Endothelial cell of hepatic sinusoid (primary cell): Measurements from ENCODE around the gene MRPL47.
"Not testable (repeated sequence)": the region's sequence is repeated elsewhere in the genome, so short reads cannot be mapped to it uniquely, and the experiment has no call there.

Source experiments
- in situ Hi-C: cut with HindIII; loops from 2 replicates; pipeline ENCODE4 v1.10.0; 2017; ENCODE audit warnings: low sequenced_read_pairs

The MRPL47 gene

DNA sequence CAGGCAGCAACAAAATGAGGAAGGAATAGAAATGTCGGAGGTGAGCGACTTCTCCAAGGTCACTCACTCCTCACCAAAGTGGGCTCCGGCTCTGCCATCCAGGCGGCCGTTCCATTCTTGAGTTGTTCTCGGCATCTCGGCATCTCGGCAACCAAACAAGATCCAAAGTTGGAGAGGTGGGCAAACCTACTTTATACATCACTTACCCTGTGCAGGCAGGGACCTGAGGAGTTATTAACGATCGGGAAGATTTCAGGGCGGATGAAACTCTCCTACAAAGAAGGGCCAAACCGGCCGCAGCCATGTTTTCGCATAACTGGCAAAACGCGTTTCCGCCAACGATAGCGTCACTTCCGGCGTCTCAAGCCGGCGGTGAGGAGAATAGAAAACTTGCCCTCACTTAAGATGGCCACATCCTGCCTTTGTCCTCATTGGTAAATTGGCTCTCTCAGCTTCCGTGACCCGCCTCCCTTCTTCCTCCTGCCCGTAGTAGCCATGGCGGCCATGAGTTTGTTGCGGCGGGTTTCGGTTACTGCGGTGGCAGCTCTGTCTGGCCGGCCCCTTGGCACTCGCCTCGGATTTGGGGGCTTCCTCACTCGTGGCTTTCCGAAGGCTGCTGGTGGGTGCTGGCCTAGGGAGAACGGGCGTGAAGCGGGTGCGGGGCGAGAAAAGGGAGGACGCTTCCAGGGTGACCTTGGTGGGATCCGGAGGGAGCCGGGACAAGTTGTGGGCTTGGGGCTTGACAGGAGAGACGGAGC, at the start of gene MRPL47, which contains the start of gene NDUFB5:
Gene MRPL47, minus strand, starts transcription at position 318 of the 758 bp plus-strand sequence. Its CDS starts 14 bp downstream, at position 304.
Gene NDUFB5, plus strand, starts transcription at position 474 of the 758 bp plus-strand sequence. Its CDS starts 22 bp downstream, at position 496.
- in situ Hi-C loops: no loop called here

DNA sequence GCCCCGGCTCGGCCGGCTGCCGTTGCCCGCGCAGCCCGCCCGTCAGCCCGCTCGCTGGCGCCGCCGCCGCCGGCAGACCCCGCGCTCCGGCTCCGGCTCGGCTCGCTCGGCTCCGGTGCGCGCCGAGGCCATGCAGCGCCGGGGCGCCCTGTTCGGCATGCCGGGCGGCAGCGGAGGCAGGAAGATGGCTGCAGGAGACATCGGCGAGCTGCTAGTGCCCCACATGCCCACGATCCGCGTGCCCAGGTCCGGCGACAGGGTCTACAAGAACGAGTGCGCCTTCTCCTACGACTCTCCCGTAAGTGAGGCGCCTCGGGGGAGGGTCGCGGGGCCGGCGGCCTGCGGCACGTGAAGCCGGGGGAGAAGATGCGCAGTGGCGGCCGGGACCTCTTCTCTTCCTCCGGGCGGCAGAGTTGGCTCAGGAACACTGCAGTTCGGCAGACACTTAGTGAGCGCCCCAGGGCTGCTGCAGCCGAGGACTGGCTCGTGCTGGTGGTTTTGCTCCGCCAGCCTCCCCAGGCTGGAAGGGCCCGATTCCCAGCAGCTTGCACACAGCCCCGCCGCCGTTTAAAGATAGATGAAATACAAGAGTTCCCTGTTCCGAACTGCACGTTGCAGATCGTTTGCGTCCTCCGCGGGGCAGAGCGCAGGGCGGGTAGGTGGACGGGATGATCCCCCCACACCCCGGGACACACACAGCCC, 48.8 kb upstream of the MRPL47 start:
- in situ Hi-C loops: no loop called here

DNA sequence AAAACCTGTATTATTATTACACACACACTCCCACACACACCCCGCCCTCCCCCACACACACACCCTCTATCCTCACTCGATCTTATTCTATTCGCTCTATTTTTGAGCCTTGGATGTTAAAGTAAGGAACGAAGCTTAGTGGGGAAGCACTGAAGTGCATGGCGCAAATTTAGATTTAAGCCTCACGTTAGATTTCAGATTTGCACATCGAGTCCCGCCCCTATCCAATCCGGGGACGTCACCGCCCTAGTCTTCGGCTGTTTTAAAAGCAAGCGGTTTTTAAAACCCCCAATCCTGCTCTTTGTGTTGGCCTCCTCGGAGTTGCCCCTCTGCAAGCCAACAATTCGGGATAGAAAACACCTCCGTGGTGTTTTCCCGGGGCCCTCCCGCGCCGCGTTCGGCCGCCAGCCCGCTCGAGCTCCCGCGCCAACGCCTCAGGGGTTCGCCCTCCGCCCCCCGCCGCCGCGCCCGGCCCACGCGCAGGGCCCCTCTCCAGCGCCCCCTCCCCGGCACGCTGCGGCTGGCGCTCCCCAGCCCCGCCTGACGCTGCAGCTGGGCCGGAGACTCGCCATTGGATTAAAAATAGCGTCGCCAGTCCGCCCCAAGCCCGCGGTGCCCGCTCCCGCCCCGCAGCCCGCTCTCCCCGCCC, 48.1 kb upstream of the MRPL47 start, which contains the start of gene USP13:
Gene USP13, plus strand, starts transcription at position 594 of the 649 bp plus-strand sequence. CDS start 186 bp downstream, outside the sequence.
- in situ Hi-C loops: no loop called here

DNA sequence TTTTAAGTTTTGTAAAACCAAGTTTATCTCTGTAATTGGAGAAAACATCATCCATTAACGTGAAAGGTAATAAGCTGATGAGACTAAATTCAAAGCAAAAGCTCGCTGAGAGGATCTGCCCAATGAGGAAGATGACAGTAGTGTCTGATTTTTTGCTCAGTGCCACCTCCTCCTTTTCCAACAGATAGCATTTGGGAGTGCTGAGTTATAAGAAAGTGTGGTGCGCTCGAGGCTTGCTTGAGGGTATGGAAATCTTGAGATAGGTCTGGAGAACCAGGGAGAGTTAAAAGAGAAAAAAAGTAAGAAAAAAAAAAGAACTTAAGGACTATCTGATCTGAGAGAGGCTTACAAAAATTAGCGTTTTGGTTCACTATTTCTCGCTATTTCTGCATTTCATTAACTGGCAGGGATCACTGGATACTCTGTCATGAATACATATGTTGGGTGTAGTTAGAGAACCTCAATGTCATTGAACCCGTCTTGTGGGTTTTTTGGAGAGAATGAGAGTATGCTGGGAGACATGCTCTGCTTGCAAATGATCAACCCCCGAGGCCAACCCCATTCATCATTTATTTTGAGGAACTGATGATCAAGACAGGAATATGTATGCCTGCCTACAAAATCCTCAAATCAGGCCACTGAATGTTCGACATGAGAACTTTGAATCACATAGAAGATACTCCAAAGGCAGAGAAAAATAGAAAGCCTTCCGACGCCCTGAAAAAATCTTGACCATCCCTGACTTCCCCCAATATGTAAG, 47.4 kb upstream of the MRPL47 start:
- in situ Hi-C loops: no loop called here

DNA sequence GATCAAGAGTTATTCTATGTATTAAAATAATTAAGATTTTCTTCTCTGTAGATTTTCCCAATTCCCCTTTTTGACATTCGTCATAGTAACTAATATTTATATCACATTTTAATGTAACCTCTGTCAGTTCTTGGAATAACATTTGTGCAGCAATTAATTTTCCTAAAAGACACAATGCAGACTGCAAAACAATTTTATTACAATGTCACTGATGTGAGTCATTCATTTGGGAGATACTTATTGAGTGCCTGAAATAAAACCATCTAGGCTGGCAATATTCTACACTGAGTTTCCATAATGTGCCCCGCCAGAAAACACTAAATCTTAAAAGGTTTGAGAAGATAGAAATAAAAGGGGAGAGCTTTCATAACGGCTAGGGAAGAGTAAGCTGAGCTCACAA, 41.7 kb upstream of the MRPL47 start:
- in situ Hi-C loops: no loop called here

DNA sequence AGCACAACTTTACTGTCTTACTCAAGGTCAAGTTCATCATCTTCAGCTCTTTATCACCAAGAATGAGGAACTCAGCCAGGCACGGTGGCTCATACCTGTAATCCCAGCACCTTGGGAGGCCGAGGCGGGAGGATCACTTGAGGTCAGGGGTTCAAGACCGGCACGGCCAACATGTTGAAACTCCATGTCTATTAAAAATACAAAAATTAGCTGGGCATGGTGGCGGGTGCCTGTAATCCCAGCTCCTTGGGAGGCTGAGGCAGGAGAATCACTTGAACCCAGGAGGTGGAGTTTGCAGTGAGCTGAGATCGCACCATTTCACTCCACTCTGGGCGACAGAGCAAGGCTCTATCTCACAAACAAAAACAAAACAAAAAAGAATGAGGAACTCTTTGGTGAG, 39.4 kb upstream of the MRPL47 start:
- in situ Hi-C loops: not testable (repeated sequence)

DNA sequence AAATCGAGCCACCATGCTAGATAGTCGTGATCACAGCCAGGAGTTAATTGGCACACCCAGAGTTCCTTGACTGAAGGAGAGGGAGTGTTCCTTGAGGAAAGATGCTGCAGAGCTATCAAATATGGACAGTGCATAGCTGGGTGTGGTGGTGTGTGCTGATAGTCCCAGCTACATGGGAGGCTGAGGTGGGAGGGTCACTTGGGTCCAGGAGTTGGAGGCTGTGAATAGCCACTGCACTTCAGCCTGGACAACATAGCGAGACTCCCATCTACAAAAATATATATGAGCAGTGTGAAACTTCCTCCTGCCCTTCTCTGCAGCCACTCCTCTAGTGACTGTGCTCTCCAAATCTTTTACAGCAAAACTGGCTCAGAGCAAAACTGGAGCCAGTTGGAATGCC, 38.4 kb upstream of the MRPL47 start:
- in situ Hi-C loops: no loop called here

DNA sequence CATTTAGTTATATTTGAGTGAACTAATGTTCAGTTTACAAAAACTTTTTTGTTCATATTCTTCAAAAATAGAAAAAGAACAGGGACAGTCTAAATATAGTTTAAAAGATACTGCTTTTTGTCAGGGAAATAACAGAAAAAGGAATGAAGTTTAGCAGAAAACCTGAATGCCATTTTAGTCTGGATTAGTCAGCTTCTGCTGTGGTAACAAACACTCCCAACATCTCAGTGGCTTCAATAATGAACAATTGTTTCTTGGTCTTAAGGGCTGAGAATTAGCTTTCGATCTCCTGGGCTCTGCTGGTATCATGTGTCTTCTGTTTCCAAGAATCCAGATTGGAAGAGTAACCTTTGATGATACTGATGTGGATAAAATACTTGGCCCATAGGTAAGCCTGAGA, 36.0 kb upstream of the MRPL47 start:
- in situ Hi-C loops: no loop called here

DNA sequence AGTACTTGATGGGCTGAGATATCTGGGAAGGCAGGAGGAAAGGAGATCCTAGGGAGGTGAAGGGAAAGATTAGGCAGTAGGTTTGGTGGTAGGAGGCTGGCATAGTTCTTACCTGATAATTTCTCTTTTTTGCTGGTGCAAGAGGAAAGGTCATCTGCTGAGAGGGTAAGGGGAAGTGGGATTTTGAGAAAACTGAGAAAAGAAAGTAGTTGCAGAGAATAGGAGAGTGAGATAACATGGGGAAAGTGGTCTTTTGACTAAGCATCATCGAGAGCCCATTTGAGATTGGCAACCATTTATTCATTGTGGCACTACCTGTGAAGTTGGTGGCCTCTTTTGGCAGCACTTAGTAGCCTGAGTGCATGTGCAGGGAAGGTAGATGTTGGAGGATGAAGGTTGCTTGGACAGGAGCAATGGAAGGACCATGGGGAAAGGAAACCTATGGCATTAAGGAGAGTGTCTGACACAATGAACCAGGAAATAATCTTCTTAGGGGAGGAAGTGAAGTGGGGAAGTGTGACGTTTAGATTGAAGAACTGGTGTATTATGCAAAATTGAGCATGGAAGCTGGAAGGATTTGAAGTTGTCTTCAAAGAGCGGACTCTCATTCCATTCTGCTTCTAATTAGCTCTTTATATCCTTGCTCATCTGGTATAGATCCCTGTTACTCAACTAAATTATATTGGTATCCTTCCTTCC, 26.5 kb upstream of the MRPL47 start:
- in situ Hi-C loops: no loop called here

DNA sequence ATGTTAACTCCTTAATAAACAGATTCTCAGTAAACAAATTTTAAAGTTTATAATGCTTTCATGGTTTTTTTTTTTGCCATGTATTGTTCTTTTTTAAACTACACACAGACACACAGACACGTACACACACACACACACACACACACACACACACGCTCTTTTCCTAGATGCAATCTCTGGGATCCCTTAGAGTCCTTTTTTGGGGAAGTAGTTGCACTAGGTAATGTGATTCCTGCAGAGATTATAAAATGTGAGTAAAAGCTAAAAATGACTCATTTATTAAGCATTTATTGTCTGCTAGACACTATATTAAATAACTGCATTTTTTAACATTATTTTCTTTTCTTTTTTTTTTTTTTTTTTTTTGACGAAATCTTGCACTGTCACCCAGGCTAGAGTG, 20.0 kb upstream of the MRPL47 start:
- in situ Hi-C loops: no loop called here

DNA sequence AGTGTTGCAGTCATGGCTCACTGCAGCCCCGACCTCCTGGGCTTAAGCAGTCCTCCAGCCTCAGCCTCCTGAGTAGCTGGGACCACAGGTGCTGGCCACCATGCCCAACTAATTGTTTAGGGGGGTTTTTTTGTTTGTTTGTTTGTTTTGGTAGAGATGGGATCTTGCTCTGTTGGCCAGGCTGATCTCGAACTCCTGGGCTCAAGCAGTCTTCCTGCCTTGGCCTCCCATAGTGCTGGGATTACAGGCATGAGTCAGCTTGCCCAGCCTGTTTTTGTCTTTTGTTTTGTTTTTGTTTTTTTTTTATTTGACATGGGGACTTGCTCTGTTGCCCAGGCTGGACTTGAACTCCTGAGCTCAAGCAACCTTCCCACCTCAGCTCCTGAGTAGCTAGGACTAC, 17.6 kb upstream of the MRPL47 start:
- in situ Hi-C loops: no loop called here

DNA sequence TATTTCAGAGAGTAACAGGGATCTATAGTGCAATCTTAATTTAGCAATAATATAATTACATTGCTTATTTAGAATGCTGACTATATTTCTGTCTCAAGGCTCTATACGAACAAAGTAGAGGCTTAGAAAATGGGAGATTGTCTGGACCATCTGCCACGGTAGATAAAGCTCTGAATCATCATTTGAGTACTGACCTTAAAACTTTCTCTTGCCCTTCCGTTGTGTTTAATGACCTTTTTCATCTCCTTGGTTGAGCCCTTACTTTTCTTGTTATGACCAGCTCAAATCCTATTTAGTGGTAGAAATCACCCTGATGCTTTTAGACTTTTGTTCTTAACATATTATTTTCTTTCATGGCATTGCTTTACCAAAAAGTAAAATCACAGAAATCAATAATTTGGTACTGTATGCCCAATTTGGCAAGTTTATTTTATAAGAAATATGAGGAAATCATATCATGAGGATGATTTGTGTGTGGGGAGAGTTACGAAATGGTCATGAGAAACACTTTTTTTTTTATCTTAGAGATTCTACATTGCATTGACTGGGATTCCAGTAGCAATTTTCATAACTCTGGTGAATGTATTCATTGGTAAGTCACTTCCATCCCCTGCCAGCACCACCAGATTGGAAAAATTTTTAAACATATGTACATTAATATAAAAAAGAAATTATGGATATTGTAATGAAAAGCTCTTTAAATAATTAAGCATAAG, 11.2 kb upstream of the MRPL47 start:
- in situ Hi-C loops: loop anchor here (5.0 kb wide), 1 partner anchor 47 kb away; no protein-coding TSS in a partner anchor

DNA sequence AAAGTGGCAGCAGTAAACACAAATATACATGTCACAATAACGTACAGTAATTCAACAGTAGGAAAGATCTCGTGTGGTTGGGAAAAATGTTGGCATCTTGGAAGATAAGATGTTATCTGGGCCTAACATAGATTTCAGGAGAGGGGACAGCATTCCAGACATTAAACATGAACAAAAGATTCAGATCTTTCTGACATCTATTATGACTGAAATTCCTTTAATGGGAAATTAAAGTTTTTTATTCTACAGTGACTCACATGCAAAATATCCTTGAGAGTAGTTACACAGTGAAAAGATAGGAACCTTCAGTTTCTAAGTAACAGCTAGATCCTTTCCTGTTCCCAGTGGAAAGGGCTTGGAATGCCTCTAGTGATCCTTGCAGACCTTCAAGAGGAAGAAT, 9.4 kb upstream of the MRPL47 start:
- in situ Hi-C loops: no loop called here

DNA sequence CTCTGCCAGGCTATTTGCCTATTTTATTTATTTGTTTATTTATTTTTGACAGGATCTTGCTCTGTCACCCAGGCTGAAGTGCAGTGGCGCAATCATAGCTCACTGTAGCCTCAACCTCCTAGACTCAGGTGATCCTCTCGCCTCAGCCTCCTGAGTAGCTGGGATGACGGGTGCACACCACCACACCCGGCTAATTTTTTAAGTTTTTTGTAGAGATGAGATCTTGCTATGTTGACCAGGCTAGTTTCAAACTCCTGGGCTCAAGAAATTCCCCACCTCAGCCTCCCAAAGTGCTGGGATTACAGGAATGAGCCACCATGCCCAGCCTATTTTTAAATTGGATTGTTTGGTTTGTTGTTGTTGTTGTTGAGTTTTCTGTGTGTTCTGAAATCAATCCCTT, 5.6 kb upstream of the MRPL47 start:
- in situ Hi-C loops: no loop called here

DNA sequence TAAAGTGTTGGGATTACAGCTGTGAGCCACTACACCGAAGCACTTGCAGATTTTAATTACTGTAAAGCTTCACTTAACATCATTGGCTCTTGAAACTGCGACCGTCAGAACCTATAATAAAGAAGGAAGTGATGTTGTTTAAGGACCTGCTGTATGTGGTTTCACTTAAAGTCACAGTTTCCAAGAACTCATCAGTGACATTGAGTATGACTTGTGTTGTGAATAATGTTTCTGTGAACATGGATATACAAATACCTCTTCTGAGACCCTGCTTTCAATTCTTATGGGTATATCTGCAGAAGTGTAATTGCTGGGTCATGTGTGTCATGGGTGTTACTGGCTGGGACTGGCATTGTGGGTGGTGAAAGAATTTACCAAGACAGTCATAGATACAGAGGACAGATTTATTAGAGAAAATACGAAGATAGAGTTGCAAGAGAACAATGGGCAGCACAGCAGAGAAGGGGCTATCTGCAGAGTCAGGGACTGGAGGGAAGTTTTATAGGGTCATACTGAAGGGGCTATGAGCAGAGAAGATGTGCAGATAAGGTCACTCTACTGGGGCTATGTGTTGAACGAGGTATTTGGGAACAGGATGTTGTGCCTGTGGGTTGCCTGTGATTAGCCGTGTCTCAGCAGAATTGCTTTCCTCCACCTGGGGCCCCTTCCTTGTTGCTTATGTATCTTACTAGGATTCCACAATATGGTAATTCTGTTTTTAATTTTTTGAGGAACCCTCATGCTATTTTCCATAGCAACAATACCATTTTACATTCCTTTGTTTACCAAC, 4.7 kb upstream of the MRPL47 start:
- in situ Hi-C loops: no loop called here

DNA sequence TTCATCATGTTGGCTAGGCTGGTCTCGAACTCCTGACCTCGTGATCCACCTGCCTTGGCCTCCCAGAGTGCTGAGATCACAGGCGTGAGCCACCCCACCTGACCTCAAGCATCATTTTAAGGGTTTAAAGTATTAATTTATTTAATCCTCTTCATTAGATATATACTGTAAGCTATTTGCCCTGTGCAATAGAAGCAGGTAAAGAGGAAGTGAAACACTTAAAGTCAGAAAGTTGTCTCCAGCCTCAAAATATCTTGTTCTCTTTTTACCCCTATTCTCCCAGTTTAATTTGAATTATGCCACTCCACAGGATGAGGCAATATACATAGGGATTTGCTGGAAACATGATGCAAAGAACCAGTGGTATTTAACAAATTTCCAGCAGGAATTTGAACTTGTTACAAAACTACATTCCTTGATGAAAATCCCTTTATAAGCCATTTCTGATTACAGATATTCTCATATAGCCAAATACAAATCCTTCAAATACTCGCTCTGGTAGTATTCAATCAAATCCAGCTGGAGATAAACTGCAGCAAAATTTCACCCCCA, 2.2 kb upstream of the MRPL47 start:
- in situ Hi-C loops: no loop called here

DNA sequence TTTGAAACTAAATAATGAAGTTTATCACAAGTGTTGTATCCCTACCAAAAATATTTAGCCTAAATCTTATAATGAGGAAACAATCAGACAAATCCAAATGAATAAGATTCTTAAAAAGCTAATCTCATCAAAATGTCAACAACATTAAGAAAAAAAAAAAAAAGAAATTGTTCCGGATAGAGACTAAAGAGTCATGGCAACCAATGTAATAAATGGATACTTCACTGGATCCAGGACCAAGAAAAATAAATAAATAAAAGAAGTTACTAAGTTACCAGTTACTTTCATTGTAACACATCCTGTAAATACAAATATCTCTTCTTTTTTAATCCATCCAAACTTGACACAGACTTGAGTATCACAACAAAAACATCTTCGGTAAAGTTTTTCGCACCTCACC, 607 bp downstream of the MRPL47 start:
- in situ Hi-C loops: no loop called here

DNA sequence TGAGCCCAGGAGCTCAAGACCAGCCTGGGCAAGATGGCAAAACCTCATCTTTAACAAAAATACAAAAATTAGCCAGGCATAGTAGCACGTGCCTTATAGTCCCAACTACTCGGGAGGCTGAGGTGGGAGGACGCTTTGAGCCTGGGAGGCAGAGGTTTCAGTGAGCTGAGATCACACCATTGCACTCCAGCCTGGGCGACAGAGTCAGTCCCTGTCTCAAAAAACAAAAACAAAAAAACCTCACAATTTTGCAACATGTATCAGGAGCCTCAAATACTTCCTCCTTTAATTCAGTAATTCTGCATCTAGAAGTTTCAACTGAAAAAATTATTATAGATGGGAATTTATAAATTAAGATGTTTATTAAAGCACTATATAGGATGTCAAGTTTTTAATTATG, 1.1 kb downstream of the MRPL47 start:
- in situ Hi-C loops: no loop called here

DNA sequence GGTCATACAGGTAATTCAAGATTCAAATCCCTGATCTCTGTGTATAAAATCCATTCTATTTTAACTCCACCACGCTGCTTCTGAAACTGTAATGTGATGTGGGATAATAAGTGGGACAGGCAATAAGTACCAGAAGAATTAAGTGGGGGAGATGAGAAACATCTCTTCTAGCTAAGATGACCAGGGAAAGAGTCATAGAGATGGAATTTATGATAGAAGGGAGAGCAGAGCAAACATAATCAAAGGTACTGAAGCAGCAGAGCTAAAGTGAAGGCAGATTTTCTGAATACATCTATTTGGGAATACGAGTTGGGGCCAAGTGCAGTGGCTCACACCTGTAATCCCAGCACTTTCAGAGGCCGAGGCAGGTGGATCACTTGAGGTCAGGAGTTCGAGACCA, 4.9 kb downstream of the MRPL47 start:
- in situ Hi-C loops: no loop called here
